Left kidney (tissue), 2 donors: ENCODE results near the gene CNN3. TPM values are rescaled to one million over a fixed set of nuclear protein-coding genes. Genes with fewer than 3 reads are reported as not detected.

Experiments
- DNase-seq: peaks from one replicate; pipeline ENCODE4 v3.0.0-alpha.2; 2013
- polyA plus RNA-seq: library from polyadenylated mRNA; unstranded; fragments of 120-200 nt; gene quantifications from one replicate; pipeline ENCODE4 v1.2.1, GENCODE V29; 2013; ENCODE audit not compliant: insufficient read length

Gene CNN3
- polyA plus RNA-seq, 1 donor: 349 TPM

DNA sequence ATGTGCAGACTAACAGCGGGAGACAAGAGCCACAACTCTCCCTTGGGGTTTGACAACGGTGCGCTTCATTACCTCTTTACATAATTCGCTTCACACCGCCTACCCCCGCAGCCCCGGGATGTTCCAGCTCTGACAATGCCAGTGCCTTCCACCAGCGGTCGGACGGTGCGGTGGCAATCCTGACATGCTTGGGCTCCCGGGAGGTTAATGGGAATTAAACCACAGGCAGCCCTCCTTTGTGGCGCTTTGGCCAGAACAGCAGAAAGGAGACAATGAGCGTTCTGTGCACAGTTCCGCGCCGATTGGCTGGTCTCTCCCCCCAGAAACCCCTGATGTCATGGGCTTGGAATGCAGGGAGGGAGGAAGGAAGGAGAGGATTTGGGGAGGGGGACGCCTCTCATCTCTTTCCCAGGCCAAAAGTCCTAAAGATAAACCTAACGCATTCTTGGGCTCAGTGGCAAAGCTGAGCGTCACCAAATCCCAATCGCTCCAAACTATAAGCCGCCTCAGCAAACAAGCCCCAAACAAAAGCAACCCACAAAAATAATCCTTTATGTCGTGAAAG lies 1.3 kb downstream of the CNN3 start:
- peak; percentile 94 for DNase-seq

DNA sequence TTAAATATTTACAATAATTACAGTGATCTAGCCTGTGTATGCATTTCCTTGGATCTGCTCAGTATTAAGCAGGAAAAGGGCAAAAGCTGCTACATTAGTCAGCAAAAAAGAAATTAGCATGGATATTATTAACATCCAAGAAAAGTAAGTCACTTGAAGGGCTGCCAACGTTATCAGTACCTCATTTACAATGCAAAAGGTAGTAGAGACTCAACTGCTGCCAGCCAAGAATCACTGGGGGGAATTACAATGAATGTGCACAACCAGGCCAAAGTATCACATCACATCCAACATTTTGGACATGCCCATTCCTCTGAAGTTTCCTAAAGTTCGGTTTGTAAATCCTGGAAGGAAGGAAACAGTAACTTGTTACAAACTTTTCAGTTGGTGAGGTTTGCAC lies 1.9 kb downstream of the CNN3 start:
- no peak for DNase-seq

DNA sequence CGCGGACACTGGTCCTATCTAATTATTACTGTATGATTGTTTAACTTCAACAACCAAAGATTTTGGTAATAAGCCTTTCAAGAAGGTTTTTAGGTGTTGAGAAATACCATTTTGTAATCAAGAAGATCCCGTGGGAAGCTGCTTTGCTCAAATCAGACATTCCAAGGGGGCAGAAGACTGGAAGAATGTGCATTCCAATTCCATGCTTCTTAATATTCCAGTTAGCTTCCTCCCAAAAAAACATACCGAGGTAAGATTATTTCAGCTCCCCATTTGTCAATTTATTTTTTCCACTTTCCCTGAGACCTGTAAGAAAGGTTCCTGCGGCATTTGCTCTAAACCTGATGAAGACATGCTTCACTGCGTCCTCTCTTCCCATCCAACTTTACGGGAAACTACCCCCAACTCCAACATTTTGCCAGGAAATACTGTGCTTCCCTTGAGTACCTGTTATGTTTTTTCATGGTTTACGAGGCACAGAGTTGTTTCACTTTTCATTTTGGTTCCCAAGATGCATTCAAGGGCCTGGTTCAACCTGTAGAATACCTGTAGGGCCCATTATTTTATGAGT lies 4.1 kb downstream of the CNN3 start:
- no peak for DNase-seq

DNA sequence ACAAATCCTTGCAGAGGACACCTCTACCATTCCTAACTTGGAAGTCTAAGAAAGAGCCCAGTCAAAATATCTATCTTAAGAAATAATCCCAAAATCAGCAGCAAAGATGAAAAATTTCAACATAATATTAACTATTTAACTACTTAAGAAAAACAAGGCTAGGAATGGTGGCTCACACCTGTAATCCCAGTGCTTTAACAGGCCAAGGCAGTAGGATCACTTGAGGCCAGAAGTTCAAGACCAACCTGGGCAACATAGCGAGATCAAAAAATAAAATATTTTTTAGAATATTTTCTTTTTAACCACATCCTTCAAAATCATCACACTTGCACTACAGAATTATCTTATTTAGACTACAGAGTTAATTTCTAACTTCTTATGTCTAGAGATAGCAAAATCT lies 4.9 kb downstream of the CNN3 start:
- DNase-seq: no peak

DNA sequence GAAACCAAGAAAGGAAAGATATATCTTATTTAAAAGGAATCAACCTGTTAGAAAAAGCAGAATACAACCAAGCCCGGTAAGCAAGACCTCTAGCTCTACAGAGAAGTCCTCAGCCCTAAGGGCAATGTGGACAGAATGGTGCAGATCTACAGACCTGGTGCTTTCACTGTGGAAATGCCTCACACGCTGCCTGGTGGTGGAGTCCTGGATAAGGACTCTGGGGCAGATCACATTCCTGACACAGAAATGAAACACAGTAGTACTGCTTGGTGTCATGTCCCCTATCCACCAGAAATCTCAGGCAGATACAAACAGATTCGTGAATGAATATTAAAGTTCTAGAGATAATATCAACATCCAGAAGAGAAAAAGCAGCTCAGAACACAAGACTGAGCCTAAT lies 6.8 kb downstream of the CNN3 start:
- DNase-seq: no peak

DNA sequence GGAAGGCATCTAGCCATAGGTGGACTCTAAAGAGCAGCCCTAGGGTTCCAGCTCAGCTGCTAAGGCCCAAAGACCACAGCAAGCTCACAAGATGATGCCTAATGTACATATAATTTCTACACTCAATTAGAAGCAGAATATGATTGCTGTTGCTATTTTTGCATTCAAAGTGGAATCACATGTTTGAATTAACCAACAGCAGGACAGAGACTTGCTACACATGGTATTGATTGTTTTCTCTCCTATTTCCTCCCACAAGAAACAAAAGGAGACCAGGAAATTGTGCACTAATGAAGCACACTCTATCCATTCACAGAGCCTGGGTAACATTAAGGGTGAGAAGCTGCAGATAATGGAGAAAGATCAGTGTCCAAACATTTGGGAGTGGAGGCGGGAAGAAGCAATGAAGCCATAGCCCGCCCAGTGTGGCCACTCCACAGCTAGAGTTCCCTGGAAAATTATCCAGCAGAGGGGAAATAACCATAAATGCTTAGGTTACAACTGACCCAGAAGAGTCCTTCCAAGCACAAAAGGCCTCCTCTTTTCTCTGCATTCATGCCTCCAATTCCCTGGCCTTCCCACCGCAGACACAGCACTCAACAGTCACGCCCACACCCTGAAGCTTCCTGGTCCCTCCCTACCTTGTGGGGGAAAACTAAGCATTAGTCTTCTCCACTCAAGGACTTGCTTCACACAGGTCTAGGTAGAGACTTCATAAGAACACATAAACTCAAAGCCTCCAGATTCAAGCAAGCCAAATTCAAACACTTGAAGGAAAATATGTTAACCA lies 7.5 kb downstream of the CNN3 start:
- no peak for DNase-seq

DNA sequence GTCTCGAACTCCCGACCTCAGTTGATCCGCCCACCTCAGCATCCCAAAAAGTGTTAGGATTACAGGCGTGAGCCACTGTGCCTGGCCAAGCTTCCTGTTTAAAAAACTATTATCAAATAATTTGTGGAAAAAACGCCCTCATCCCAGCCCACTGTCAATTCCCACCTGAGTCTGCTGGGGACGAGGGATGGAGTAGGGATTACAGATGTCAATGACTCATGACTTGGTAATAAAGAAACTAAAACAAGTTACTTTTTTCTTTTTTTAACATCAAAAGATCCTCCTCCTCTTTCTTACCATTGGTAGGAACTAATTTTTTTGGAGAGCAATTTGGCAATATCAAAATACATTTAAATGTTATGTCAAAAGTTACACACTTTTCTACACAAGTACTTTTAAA lies 9.7 kb downstream of the CNN3 start:
- no peak for DNase-seq

DNA sequence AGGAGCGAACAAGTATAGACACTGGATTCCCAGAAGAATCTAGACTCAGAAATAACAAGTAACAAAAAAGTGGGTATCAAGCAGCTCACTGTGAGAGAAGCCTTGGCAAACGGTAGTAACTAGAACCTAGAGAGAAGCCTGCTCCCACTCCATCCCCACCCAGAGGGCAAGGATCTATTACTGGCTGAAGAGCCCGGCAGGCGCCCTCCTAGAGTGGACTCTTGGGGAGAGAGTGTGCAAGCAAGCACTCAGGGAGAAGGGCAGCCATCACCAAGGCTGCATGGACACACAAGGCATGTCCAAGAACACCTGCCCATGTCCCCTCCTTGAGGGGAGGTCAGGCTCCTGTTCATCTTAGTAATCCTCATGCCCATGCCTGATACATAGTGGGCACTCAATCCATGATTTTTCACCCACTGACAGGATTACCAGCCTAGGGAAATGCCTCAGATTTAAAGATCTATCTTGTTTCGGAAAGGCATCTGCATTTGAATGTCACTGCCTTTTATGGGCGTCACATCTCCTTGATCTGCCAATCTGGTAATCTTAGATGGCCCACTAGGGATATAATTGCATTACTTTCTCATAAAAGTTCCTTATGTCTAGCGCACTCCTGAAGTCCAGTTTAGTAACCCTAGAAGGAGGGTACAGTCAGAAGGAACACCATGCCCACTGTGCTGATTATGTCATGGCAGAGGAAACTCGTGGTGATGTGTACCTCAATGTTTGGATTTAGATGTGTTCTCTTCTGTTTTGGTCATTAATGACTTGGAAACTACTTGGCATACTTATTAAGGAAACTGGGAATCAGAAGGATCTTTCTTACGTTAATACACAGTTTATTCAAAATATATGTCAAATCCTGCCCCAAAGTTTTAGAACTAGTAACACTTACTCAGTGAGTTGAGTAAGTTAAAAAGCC lies 14.4 kb downstream of the CNN3 start:
- DNase-seq: no peak

DNA sequence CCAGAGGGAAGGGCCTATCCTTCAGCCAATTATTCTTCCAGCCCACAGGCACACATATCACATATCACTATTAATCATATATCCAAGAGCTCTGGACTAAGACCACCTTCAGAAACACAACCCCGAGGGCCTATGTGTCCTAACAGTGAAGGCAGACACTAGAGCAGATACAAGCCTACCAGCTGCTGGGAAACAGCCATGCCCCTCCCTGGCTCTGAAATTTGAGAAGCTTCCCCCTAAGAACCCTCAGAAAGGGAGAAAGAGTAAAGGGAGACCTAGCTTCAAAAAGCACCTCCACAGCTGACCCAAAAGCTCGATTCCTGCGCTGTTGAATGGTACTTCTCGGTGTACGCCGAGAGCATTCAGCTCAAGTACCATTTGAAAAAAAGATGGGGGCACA lies 17.4 kb downstream of the CNN3 start:
- no peak for DNase-seq

DNA sequence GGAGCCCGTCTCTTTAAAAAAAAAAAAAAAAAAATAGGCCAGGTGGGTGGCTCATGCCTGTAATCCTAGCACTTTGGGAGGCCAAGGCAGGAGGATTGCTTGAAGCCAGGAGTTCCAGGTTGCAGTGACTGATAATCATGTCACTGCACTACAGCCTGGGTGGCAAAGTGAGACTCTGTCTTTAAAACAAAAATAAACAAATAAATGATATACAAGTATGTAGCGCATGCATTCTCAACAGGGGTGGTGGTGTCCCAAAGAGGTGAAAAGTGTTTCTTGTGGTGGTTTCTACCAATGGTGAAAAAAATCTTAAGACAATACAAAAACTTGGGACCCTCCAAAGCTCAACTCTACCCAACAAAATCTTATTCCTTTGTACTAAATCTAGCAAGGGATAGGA lies 17.9 kb downstream of the CNN3 start:
- no peak for DNase-seq

DNA sequence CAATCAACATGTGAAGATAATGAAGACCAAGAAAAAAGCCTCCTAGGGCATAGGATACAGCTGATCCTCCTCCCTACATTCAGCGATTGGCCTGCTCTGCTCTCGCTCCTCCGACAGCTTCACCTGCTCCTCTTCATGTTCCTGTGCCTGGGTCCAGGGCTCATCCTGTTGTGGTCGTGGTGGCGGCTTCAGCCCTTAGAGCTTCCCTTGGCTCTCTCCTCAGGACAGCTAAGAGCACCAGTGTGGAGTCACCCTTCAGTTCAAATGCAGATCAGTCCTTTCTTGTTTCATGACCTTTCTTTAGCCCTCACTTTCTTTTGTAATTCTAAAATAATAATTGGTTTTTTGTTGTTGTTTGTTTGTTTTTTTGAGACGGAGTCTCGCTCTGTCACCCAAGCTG lies 18.7 kb downstream of the CNN3 start:
- DNase-seq: no peak

DNA sequence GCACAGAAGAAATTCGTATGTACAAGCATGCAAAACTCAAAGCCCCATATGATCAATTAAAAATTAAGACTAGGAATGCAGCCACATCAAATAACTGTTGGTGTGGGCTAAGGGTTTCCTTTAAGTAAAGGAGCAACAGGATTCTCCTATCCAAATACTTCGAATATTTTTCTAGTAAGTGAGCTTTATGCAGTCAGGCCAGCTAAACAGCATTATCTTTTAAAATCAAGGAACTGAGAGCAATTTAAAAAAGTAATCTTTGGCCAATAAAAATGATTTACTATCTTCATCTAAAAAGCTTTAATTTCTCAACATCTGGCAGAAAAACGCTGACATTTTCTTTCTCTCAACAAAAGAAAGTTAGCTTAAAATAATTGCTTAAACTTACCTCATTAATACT lies 19.8 kb downstream of the CNN3 start:
- DNase-seq: no peak

DNA sequence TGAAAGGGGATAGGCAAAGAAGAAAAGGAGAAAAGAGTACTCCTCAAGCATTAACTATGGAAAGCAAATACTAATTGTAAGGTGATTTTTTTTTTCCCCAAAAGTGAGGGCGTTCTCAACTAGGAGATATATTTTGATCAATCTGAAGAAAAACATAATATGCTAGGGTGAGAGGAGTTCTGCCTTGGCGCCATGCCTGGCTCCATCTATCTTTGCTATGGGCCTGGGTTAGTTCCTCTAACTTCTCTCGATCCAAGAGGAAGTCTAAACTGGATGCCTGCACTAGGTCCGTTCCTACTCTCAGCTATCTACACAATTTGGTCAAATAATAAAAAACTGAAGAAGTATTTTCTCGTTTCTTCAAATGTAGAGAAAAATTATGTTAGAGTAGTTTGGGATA lies 20.5 kb downstream of the CNN3 start:
- DNase-seq: no peak

DNA sequence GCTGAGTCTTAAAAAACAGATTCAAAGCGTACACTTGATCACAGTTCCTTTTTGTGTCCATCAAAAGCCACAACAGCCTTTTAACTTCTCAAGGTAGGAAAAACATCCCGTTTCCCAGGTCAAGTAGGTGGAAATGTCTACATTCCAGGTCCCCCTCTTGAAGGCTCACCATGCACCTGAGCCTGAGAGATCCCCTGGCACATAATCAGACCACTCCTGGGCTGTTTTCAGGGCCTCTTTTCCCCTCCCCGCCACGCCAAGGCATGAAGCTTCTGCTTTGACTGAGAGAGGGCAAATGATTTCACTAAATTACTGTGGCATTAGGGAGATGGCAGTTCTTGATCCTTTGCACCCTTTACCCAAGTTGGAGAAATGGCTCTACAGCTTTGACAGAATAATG lies 21.7 kb downstream of the CNN3 start:
- no peak for DNase-seq

DNA sequence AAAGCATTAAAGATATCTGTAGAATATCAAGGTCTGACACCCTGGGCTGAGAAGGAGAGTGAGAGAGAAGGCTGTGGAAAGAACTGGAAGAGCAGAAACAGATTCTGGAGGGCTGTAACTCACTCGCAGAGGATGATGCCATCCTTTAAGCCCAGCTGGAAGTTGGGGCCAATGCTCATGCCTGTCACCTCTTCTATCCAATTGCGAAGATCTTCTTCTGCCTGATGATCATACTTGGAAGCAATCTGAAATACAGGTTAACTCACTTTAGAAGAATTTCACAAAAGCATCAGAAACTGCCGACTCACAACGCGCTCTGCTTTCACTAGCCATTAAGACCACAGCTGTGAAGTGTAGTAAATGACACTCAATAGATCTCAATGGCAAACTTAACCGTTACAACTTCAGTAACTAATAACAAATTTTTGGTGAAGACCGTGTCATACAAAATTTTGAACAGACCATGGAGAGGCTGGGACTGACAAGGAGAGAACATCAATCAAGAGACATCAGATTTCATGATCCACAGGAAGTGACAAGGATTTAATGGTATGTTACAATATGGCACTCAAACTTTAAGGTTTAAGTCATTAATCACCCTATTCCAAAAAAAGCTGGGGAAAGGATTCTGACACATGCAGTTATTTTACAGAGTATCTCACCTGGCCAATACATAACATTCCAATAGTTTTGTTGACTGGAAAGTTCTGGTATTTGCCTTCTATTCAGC lies 23.5 kb downstream of the CNN3 start:
- no peak for DNase-seq

DNA sequence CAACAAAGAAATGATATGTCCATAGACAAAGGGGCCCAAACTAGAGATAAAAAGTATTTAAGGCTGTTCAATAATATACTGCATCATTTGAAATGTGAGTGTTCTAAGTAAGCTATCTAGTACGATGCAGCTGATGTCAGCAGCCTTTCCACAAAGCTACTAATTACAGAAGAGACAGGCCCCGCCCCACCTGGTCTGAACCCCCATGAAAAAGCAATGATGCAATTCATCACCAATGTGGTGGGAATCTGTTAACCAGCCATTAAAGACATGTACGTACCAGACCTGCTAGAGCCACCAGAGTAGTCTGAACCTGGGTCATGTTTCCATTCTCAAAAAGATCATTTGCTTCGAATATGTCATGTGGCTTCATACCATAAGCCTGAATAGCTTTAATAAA lies 25.1 kb downstream of the CNN3 start:
- no peak for DNase-seq

DNA sequence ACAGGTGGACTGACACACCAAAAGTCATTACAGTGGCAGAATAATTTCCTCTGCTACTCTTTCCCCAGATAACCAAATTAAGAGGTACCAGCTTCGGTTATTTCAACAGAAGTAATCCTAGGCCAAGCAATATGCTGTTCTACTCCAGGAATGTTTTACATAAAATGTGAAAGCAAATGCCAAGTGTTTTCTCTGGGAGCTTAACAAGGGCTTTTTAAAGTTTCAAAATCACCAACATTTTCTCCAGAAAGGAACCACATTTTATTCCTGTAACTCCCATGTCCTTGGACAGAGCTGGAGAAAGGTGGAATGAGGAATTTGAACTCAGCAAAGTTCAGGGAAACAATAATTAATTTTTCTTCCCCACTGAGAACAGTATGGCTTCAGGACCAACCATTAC lies 27.2 kb downstream of the CNN3 start:
- no peak for DNase-seq

DNA sequence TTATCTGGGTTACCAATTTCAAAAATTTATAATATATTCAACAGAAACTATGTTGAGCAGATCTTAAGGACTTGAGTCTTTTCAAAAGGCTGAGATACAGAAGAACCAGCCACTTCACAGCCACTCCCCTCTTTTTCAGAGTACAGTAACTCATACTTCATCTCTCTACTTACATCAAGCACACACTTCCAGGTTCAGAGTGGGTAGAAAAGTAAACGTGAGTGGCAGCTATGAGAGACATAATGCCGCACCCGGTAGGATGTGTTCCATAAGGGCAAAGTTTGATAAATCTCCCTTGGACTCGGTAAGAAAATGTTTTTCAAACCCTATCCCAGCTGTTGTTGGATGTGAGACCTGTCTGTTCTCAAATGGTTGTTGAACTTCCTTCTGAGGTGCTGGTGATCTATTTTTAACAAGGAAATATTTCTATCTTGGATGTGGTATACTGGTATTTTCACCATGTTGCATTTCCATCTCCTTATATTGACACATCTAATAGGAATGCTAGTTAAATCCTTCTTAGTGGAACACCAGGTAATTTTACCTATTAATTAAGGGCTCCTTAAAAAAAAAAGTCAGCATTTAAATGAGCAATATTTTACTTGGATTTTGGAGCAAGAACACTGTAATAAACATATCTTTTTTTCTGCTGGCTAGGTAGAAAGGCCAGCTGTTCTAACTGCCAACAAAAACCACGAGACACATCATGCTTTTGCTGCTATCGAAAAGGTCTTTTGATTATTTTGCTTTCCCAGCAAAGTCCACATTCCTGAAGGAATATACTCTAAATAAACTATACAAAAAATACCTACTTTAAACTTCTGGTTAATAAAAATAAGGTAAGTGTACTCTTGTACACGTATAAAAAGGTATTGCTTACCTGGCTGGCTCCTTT lies 28.2 kb downstream of the CNN3 start:
- DNase-seq: no peak

DNA sequence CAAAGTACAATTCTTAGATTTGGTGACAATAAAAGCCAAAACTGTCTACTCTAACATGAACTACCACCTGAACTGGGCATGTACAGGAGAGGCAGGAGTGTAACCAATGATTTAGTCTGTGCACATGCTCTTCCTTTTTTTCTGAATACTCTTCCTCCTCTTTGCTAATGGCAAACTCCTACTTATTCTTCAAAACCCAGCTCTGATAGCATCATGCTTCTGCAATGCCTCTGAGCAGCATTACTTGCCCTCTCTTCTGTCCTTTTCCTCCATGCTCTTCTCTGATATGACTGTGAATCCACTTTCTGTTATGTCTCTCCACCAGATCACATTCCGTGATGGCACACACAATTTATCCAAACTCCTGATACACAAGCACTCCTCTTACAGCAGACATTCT lies 31.4 kb downstream of the CNN3 start:
- no peak for DNase-seq

DNA sequence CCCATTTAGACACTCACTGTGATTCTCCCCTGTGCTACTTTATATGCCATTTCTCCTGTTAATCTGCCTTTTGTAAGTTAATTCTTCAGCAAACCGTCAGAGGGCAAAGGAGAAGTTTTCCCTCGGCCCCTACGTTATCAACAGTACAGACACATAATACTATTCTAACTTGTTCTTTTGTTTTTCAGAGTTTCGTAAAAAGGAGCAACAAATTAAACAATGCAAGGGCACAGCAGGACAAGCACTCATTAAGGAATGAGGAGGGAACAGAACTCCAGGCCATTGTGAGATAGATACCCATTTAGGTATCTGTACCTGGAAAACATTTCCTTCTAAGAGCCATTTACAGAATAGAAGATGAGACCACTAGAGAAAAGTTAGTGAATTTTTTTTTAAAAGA lies 32.3 kb downstream of the CNN3 start:
- DNase-seq: no peak

DNA sequence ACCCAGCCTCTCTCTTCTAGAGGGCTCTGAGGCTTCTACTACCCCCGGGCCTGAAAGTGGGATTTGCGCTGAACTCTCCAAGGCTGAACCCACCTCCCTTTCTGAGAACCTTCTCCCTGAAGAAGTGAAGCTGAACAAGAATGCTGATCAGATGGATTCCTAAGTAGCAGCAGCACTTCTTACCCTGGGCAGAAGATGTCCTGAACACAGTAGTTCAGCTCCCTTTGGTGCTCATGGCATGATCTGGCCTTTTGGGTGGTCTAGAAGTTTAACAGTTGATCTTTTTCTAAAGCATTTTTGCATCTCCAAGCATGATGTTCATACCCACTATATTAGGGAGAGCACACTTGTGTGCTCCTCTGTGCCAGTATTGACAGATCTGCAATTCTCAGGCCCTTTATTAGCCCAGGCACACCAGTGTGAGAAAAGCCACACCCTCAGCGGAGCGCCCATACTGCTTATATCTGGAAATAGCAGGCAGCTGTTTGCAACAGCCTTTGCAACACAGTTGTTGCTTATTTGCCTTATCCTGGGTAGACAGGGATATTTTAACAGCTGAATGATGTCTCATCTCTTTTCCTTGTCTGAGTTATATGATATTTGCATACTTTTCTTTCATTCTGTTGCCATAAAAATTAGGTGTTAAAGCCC lies 34.2 kb downstream of the CNN3 start:
- no peak for DNase-seq
